Loucy (cell line): ENCODE data around the gene TRRAP.
A peak's percentile ranks its signal among the peaks of the same experiment; 100 is the strongest.

Source experiments
- H2AFZ ChIP-seq: fragments of 200-600 bp; sonication (generic); 2 replicates; pipeline ENCODE4 v1.6.0; 2016; ENCODE audit warnings: antibody characterized with exemption, mild to moderate bottlenecking, low read length, moderate library complexity
- H3F3A ChIP-seq: fragments of 200-600 bp; 2 replicates; pipeline ENCODE4 v1.6.0; 2016; ENCODE audit warnings: antibody characterized with exemption, low read depth, mild to moderate bottlenecking
- H3K27me3 ChIP-seq: fragments of 200-600 bp; sonication (generic); 2 replicates; pipeline ENCODE4 v1.6.1; 2014; ENCODE audit warnings: low read length, mild to moderate bottlenecking; ENCODE audit not compliant: insufficient read depth, poor library complexity, severe bottlenecking
- H3K36me3 ChIP-seq: fragments of 200-600 bp; sonication (generic); 2 replicates; pipeline ENCODE4 v1.6.1; 2016; ENCODE audit warnings: low read length; ENCODE audit not compliant: insufficient read depth
- H3K4me1 ChIP-seq: fragments of 200-600 bp; sonication (generic); 2 replicates; pipeline ENCODE4 v1.5.1; 2014; ENCODE audit warnings: low read length, mild to moderate bottlenecking; ENCODE audit not compliant: insufficient read depth, poor library complexity, severe bottlenecking
- H3K4me2 ChIP-seq: fragments of 200-600 bp; sonication (generic); 2 replicates; pipeline ENCODE4 v1.6.0; 2014; ENCODE audit warnings: antibody characterized with exemption, low read length, low read depth, mild to moderate bottlenecking; ENCODE audit not compliant: poor library complexity, severe bottlenecking
- H3K4me3 ChIP-seq: fragments of 200-600 bp; sonication (generic); 2 replicates; pipeline ENCODE4 v1.5.1; 2014; ENCODE audit warnings: low read length, mild to moderate bottlenecking, mixed read lengths; ENCODE audit not compliant: poor library complexity, severe bottlenecking
- H3K79me2 ChIP-seq: fragments of 200-600 bp; sonication (generic); 2 replicates; pipeline ENCODE4 v1.6.1; 2014; ENCODE audit warnings: low read length; ENCODE audit not compliant: insufficient read depth
- H3K9ac ChIP-seq: fragments of 200-600 bp; sonication (generic); 2 replicates; pipeline ENCODE4 v1.6.0; 2014; ENCODE audit warnings: mild to moderate bottlenecking, low read depth, low read length, moderate library complexity; ENCODE audit not compliant: poor library complexity, severe bottlenecking
- H3K9me2 ChIP-seq: fragments of 200-600 bp; sonication (generic); replicated peaks from 2 replicates; pipeline ENCODE4 v1.6.1; 2016; ENCODE audit warnings: low read depth, low read length, mixed read lengths
- H3K9me3 ChIP-seq: fragments of 200-600 bp; sonication (generic); 2 replicates; pipeline ENCODE4 v1.6.1; 2014; ENCODE audit warnings: mild to moderate bottlenecking, antibody characterized with exemption, low read length, low read depth; ENCODE audit not compliant: insufficient read depth
- H4K20me1 ChIP-seq: fragments of 200-600 bp; sonication (generic); 2 replicates; pipeline ENCODE4 v1.6.0; 2014; ENCODE audit warnings: antibody characterized with exemption, low read length, mild to moderate bottlenecking; ENCODE audit not compliant: insufficient read depth, poor library complexity, severe bottlenecking
- EZH2phosphoT487 ChIP-seq: fragments of 200-600 bp; IDR thresholded peaks from 2 replicates; pipeline ENCODE4 v1.6.1; 2018; ENCODE audit warnings: antibody characterized with exemption, mild to moderate bottlenecking, moderate library complexity, borderline replicate concordance
- TF ChIP-seq, protein P1 (sequence below): fragments of 200-600 bp; sonication (generic); conservative IDR thresholded peaks from 2 replicates; pipeline ENCODE4 v1.5.1; 2014; ENCODE audit warnings: mild to moderate bottlenecking, antibody characterized with exemption, low read length

Gene TRRAP

DNA sequence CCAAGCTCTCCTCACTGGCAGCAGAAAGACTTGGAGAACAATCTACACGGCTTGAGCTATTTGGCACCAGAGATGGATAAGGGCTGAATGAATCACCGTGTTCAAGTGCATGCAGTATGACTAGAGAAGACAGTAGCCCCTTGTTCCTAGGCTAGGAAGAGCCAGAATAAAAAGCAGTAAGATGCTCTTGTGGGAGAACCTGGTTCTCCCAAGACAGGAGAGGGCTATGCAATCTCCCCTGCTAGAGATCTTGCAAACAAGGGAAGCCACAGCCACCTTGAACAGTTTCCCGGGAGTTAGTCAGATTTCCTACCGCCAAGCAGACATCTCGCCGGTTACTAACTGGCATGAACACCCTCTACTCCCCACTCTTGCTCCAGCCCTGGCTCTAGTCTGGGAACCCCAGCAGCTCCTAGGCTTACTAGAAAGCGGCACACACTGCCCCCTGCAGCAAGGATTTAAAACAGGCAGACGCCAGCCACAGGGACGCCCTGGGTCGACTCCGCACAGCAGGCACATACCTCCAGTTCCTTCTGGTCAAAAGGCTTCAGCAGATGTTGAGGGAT, 158.3 kb downstream of the TRRAP start:
- H3K27me3 ChIP-seq = no peaks in the 10 kb centered on the region
- H3K9ac ChIP-seq = no peak overlapping the region
- H3K4me1 ChIP-seq = no peaks in the 10 kb centered on the region
- H3F3A ChIP-seq = no peaks in the 10 kb centered on the region
- no peaks in the 10 kb centered on the region for H3K9me3 ChIP-seq
- no peak overlapping the region for H2AFZ ChIP-seq
- H3K4me2 ChIP-seq = no peak overlapping the region
- no peaks in the 10 kb centered on the region for H3K79me2 ChIP-seq
- no peak overlapping the region for H3K4me3 ChIP-seq
- H4K20me1 ChIP-seq = no peaks in the 10 kb centered on the region
- H3K9me2 ChIP-seq = no peaks in the 10 kb centered on the region
- peaks cover 88% of the 10 kb centered on the region; the same call in 1 of the 2 replicates for H3K36me3 ChIP-seq
- TF ChIP-seq EZH2phosphoT487 = no peak
- TF ChIP-seq, protein P1, sequence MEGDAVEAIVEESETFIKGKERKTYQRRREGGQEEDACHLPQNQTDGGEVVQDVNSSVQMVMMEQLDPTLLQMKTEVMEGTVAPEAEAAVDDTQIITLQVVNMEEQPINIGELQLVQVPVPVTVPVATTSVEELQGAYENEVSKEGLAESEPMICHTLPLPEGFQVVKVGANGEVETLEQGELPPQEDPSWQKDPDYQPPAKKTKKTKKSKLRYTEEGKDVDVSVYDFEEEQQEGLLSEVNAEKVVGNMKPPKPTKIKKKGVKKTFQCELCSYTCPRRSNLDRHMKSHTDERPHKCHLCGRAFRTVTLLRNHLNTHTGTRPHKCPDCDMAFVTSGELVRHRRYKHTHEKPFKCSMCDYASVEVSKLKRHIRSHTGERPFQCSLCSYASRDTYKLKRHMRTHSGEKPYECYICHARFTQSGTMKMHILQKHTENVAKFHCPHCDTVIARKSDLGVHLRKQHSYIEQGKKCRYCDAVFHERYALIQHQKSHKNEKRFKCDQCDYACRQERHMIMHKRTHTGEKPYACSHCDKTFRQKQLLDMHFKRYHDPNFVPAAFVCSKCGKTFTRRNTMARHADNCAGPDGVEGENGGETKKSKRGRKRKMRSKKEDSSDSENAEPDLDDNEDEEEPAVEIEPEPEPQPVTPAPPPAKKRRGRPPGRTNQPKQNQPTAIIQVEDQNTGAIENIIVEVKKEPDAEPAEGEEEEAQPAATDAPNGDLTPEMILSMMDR = peak; percentile 56

DNA sequence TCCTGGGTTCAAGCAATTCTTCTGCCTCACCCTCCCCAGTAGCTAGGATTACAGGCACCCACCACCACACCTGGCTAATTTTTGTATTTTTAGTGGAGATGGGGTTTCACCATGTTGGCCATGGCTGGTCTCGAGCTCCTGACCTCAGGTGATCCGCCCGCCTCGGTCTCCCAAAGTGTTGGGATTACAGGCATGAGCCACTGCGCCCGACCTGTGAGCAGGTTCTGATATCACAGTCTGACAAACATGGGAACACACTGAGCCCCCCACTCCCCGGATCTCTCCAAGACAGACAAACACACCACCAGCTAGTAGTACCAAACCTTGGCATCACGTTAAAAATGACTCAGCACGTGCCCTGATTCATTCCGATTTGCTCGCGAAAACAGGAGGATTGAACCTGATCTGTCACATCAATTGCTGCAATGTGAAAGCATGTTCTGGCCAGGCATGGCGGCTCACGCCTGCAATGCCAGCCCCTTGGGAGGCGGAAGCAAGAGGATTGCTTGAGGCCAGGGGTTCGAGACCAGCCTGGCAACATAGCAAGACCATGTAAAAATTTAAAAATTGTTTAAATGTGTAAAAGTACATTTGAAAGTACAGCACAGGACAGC, 159.1 kb downstream of the TRRAP start:
- H3K9ac ChIP-seq = no peak overlapping the region
- H3K4me1 ChIP-seq = no peaks in the 10 kb centered on the region
- no peaks in the 10 kb centered on the region for H3K9me2 ChIP-seq
- no peak overlapping the region for H3K4me3 ChIP-seq
- no peak overlapping the region for H3K4me2 ChIP-seq
- H3K27me3 ChIP-seq = no peaks in the 10 kb centered on the region
- H3K9me3 ChIP-seq = no peaks in the 10 kb centered on the region
- no peak for TF ChIP-seq EZH2phosphoT487
- TF ChIP-seq, protein P1 = no peak
- H3F3A ChIP-seq = no peaks in the 10 kb centered on the region
- H4K20me1 ChIP-seq = no peaks in the 10 kb centered on the region
- H3K79me2 ChIP-seq = no peaks in the 10 kb centered on the region
- no peak overlapping the region for H2AFZ ChIP-seq
- H3K36me3 ChIP-seq = peaks cover 90% of the 10 kb centered on the region; the same call in 1 of the 2 replicates

DNA sequence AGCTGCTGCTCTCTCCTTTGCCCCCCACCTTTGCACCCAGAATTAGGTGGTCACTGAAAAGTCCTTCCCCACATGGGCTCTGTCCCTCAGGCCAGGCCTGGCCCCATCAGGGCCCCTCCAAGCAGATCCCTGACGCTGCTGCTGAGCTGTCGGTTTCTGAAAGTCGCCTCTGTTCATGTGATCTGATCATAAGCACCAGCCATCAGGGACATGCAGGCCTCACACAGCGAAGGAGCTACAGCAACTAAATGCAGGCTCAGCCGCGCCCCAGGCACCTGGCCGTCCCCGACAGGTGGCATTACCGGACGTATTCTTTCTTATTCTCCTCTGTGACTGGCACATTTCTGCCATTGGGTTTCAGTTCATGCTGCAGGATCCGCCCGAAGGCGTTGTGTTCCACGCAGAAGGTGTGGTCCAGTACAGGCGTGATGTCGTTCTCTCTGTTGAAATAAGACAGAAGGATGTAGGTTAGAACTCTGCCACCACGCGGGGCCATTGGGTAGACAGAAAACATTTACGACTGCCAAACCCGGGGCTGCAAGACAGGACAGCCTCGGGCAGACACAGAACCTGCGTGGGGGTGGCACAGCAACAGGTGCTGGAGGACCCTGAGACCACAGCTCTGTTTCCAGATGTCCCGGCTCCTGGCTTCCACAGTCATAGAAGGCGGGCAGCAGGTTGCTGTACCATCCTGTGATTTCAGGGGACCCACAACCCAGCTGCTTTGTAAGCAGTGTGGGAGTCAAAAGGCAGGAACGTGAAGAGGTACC, 159.9 kb downstream of the TRRAP start:
- no peaks in the 10 kb centered on the region for H3K27me3 ChIP-seq
- H3K36me3 ChIP-seq = peaks cover 90% of the 10 kb centered on the region; the same call in 1 of the 2 replicates
- no peaks in the 10 kb centered on the region for H3F3A ChIP-seq
- no peaks in the 10 kb centered on the region for H3K4me1 ChIP-seq
- H3K79me2 ChIP-seq = no peaks in the 10 kb centered on the region
- H2AFZ ChIP-seq = no peak overlapping the region
- no peak overlapping the region for H3K4me2 ChIP-seq
- no peak for TF ChIP-seq EZH2phosphoT487
- TF ChIP-seq, protein P1 = no peak
- H3K9ac ChIP-seq = no peak overlapping the region
- no peaks in the 10 kb centered on the region for H3K9me2 ChIP-seq
- no peaks in the 10 kb centered on the region for H4K20me1 ChIP-seq
- no peaks in the 10 kb centered on the region for H3K9me3 ChIP-seq
- no peak overlapping the region for H3K4me3 ChIP-seq
